H1 (cell line): ENCODE data around the gene CABP4. TPM values are rescaled to one million over a fixed set of nuclear protein-coding genes. Genes with fewer than 3 reads are reported as not detected.

Experiments used
- CTCF ChIA-PET: fragments of 300-600 bp; sonication (Branson Sonifier 250); formaldehyde crosslinking; loops from one replicate; lab custom pipeline; 2021; ENCODE audit not compliant: partially characterized antibody; lab: Charles Lee
- POLR2A ChIA-PET: fragments of 300-600 bp; sonication (Branson Sonifier 250); formaldehyde crosslinking; loops from one replicate; lab custom pipeline; 2021; ENCODE audit warnings: inconsistent platforms; ENCODE audit not compliant: partially characterized antibody; lab: Charles Lee
- DNase-seq, 2 experiments: peaks; one replicate each; pipeline versions ENCODE4 v3.0.0 to v3.0.0-alpha.2; 2010 to 2022; ENCODE audit warnings: low spot score in 2 of 2, low read depth in 1 of 2, mixed read lengths in 1 of 2
- FAIRE-seq: peaks from 2 replicates; lab custom pipeline; 2011; peaks lifted over from hg19 to GRCh38; lab: Jason Lieb, UNC
- H2AFZ ChIP-seq: 2 replicates; pipeline ENCODE4 v1.8.1; 2012; ENCODE audit warnings: low read length, inconsistent platforms
- H2AK5ac ChIP-seq: 2 replicates; pipeline ENCODE4 v1.6.1; 2013; ENCODE audit warnings: low read depth, low read length
- H2BK120ac ChIP-seq: replicated peaks from 2 replicates; pipeline ENCODE3; 2013; ENCODE audit warnings: low read depth, low read length, inconsistent platforms
- H2BK12ac ChIP-seq: 2 replicates; pipeline ENCODE4 v1.6.1; 2013; ENCODE audit warnings: low read depth, low read length
- H2BK15ac ChIP-seq: 2 replicates; pipeline ENCODE4 v1.6.1; 2013; ENCODE audit warnings: low read length
- H2BK20ac ChIP-seq: 2 replicates; pipeline ENCODE4 v1.6.1; 2013; ENCODE audit warnings: low read length
- H2BK5ac ChIP-seq: 2 replicates; pipeline ENCODE4 v1.6.1; 2013; ENCODE audit warnings: low read depth, low read length
- H3K14ac ChIP-seq: 2 replicates; pipeline ENCODE4 v1.6.1; 2013; ENCODE audit warnings: inconsistent platforms; ENCODE audit not compliant: insufficient read length
- H3K18ac ChIP-seq: 2 replicates; pipeline ENCODE4 v1.6.1; 2013; ENCODE audit warnings: low read length; ENCODE audit errors: extremely low read depth
- H3K23ac ChIP-seq: 2 replicates; pipeline ENCODE4 v1.6.1; 2013; ENCODE audit warnings: inconsistent platforms; ENCODE audit not compliant: insufficient read length
- H3K23me2 ChIP-seq: 2 replicates; pipeline ENCODE4 v1.6.1; 2013; ENCODE audit warnings: low read depth, low read length
- H3K27ac ChIP-seq: 2 replicates; pipeline ENCODE4 v1.6.1; 2011; ENCODE audit warnings: low read depth, low read length, inconsistent platforms
- H3K27me3 ChIP-seq, 4 experiments: replicated peaks in 1 of 4; 1 replicate in 1 of 4; 2 replicates in 3 of 4; pipeline versions ENCODE4 v1.6.1 to v1.8.1; 2011 to 2013; ENCODE audit warnings: low read length in 3 of 4, mild to moderate bottlenecking in 3 of 4, inconsistent platforms in 2 of 4, mixed read lengths in 2 of 4, moderate library complexity in 1 of 4; ENCODE audit not compliant: control insufficient read depth in 3 of 4, insufficient read depth in 3 of 4; ENCODE audit errors: extremely low read depth in 1 of 4
- H3K36me3 ChIP-seq, 4 experiments: 2 replicates each; pipeline versions ENCODE4 v1.6.1 to v1.8.1; 2011 to 2013; ENCODE audit warnings: mild to moderate bottlenecking in 4 of 4, low read length in 3 of 4, moderate library complexity in 2 of 4, control low read depth in 1 of 4, inconsistent platforms in 1 of 4; ENCODE audit not compliant: insufficient read depth in 4 of 4, control insufficient read depth in 2 of 4
- H3K4ac ChIP-seq: replicated peaks from 2 replicates; pipeline ENCODE3; 2013; ENCODE audit warnings: low read length, low read depth, mixed read lengths, inconsistent platforms; ENCODE audit not compliant: insufficient read length
- H3K4me1 ChIP-seq, 4 experiments: replicated peaks in 1 of 4; 1 replicate in 1 of 4; 2 replicates in 3 of 4; pipeline versions ENCODE4 v1.6.1 to v1.8.1; 2011 to 2013; ENCODE audit warnings: low read length in 3 of 4, inconsistent platforms in 2 of 4, mixed read lengths in 1 of 4; ENCODE audit not compliant: insufficient read depth in 4 of 4, control insufficient read depth in 3 of 4
- H3K4me2 ChIP-seq, 2 experiments: 2 replicates each; pipeline versions ENCODE4 v1.6.1 to v1.8.1; 2011 to 2013; ENCODE audit warnings: low read depth in 2 of 2, low read length in 2 of 2, control low read depth in 1 of 2, inconsistent platforms in 1 of 2, mild to moderate bottlenecking in 1 of 2; ENCODE audit not compliant: insufficient read depth in 1 of 2
- H3K4me3 ChIP-seq, 4 experiments: fragments of 200-600, 300-600 bp in 1 of 4; sonication (generic), shearing (Covaris generic), sonication (Bioruptor Twin) in 1 of 4; 2 replicates each; pipeline versions ENCODE4 v1.5.1 to v1.8.1; 2011 to 2016; ENCODE audit warnings: low read length in 4 of 4, low read depth in 3 of 4, control low read depth in 2 of 4, inconsistent platforms in 2 of 4, mild to moderate bottlenecking in 2 of 4, mixed read lengths in 1 of 4, moderate library complexity in 1 of 4; ENCODE audit not compliant: insufficient read depth in 2 of 4; ENCODE audit errors: extremely low read depth in 1 of 4
- H3K56ac ChIP-seq: replicated peaks from 2 replicates; pipeline ENCODE3; 2013; ENCODE audit warnings: low read depth, mild to moderate bottlenecking, mixed read lengths, low read length, inconsistent platforms; ENCODE audit not compliant: insufficient read length
- H3K79me1 ChIP-seq: 2 replicates; pipeline ENCODE4 v1.6.1; 2013; ENCODE audit warnings: low read depth, low read length, control low read depth
- H3K79me2 ChIP-seq, 2 experiments: 2 replicates each; pipeline versions ENCODE4 v1.6.1 to v1.8.1; 2012 to 2013; ENCODE audit warnings: low read length in 2 of 2, mild to moderate bottlenecking in 2 of 2, inconsistent platforms in 1 of 2; ENCODE audit not compliant: insufficient read depth in 2 of 2, control insufficient read depth in 1 of 2
- H3K9ac ChIP-seq, 4 experiments: replicated peaks in 1 of 4; 1 replicate in 1 of 4; 2 replicates in 3 of 4; pipeline versions ENCODE4 v1.6.1 to v1.8.1; 2011 to 2013; ENCODE audit warnings: low read depth in 3 of 4, low read length in 3 of 4, control low read depth in 2 of 4, mild to moderate bottlenecking in 2 of 4, moderate library complexity in 2 of 4, inconsistent platforms in 1 of 4; ENCODE audit errors: extremely low read depth in 1 of 4
- H3K9me3 ChIP-seq, 2 experiments: 2 replicates each; pipeline versions ENCODE4 v1.6.1 to v1.8.1; 2012 to 2013; ENCODE audit warnings: mild to moderate bottlenecking in 2 of 2, moderate library complexity in 2 of 2, control low read depth in 1 of 2, inconsistent platforms in 1 of 2, low read depth in 1 of 2, low read length in 1 of 2, mixed read lengths in 1 of 2; ENCODE audit not compliant: insufficient read depth in 2 of 2
- H4K20me1 ChIP-seq, 2 experiments: replicated peaks in 1 of 2; 2 replicates each; pipeline versions ENCODE3 to v1.8.1; 2011 to 2013; ENCODE audit warnings: inconsistent platforms in 2 of 2, low read length in 2 of 2, mild to moderate bottlenecking in 1 of 2; ENCODE audit not compliant: insufficient read depth in 2 of 2, control insufficient read depth in 1 of 2
- H4K5ac ChIP-seq: 2 replicates; pipeline ENCODE4 v1.6.1; 2013; ENCODE audit warnings: low read length, low read depth, mixed read lengths, inconsistent platforms; ENCODE audit not compliant: insufficient read length
- H4K8ac ChIP-seq: 2 replicates; pipeline ENCODE4 v1.8.0; 2013; ENCODE audit warnings: mild to moderate bottlenecking, moderate library complexity, low read length, inconsistent platforms; ENCODE audit not compliant: insufficient read depth; ENCODE audit errors: extremely low read depth
- H4K91ac ChIP-seq: replicated peaks from 2 replicates; pipeline ENCODE3; 2013; ENCODE audit warnings: low read length, mixed read lengths, inconsistent platforms; ENCODE audit not compliant: insufficient read length
- GTF2F1 ChIP-seq: IDR thresholded peaks from 2 replicates; pipeline ENCODE4 v1.6.1; 2012; ENCODE audit warnings: low read depth, low read length, improper control_type of control experiment, borderline replicate concordance
- KDM5A ChIP-seq: fragments of 200-600 bp; IDR thresholded peaks from 2 replicates; pipeline ENCODE4 v1.7.1; 2012; ENCODE audit warnings: mild to moderate bottlenecking, low read length, inconsistent platforms, mixed read lengths
- WGBS, 2 experiments: shearing (Covaris generic) in 1 of 2; methylation state at CpG; one replicate each; pipeline versions ENCODE4 v1.1.6 to v1.1.7; 2013 to 2015; ENCODE audit warnings: low lambda C conversion rate in 2 of 2, mixed read lengths in 2 of 2, inconsistent platforms in 1 of 2, low coverage in 1 of 2, missing lambda C conversion rate in 1 of 2; ENCODE audit not compliant: insufficient replicate concordance in 2 of 2, insufficient coverage in 1 of 2, insufficient read length in 1 of 2; ENCODE audit errors: extremely low coverage in 1 of 2, missing lambda C conversion rate in 1 of 2; 5-methylcytosine and 5-hydroxymethylcytosine counted together
- polyA plus RNA-seq, 7 experiments: library from polyadenylated mRNA; depleted of rRNA in 3 of 7; stranded (reverse) in 5 of 7; unstranded in 2 of 7; fragments of >200 nt in 5 of 7; fragments of 200-250 nt in 2 of 7; gene quantifications; 1 replicate in 5 of 7; 2 replicates in 1 of 7; 4 replicates in 1 of 7; pipeline versions ENCODE4 v1.2.1 to v1.2.3, GENCODE V29; 2011 to 2013; ENCODE audit warnings: missing spikeins in 2 of 7, mixed read lengths in 2 of 7
- total RNA-seq: library from RNA; stranded (reverse); fragmentation: NEBNext Ultra II Directional; extraction: Animal tissue kit (Norgen Biotek cat#: 25700); gene quantifications from 2 replicates; pipeline ENCODE4 v1.2.1, GENCODE V29; 2021

Gene CABP4
- total and polyA plus RNA-seq, 2 of the 8 experiments (the other 6 are each of a cell fraction or from before 2014, with no cell fraction given), result not detected

DNA sequence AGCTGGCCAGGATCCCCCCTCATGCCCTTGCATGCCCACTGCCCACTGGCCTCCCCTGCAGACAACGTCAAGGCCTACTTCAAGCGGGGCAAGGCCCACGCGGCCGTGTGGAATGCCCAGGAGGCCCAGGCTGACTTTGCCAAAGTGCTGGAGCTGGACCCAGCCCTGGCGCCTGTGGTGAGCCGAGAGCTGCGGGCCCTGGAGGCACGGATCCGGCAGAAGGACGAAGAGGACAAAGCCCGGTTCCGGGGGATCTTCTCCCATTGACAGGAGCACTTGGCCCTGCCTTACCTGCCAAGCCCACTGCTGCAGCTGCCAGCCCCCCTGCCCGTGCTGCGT is 35.5 kb downstream of the CABP4 start:
- no peak overlapping the region for H3K4ac ChIP-seq
- POLR2A ChIA-PET, result interaction anchor here (1.0 to 2.5 kb wide), 6 partner anchors 10 to 104 kb away, joined by 3 to 9 read pairs (median 3); partner anchors contain the start of genes PITPNM1 and TMEM134
- no peak overlapping the region for H2AK5ac ChIP-seq
- no peaks in the 10 kb centered on the region for H3K79me1 ChIP-seq
- H3K36me3 ChIP-seq, result peaks cover 2 to 21% (median 14%) of the 10 kb centered on the region in 4 experiments; a peak in 6 of 8 replicates
- H2BK12ac ChIP-seq, result no peak overlapping the region
- no peak overlapping the region for H3K4me2 ChIP-seq
- no peak overlapping the region for H3K9ac ChIP-seq
- no peaks in the 10 kb centered on the region for H3K79me2 ChIP-seq
- H4K91ac ChIP-seq, result no peak overlapping the region
- H4K8ac ChIP-seq, result no peak overlapping the region; the same call in 1 of the 2 replicates
- H2BK120ac ChIP-seq, result no peak overlapping the region
- H3K56ac ChIP-seq, result no peak overlapping the region
- no peak overlapping the region for H2BK15ac ChIP-seq
- peaks cover 0 to 17% of the 10 kb centered on the region in 2 experiments for H4K20me1 ChIP-seq
- H2BK5ac ChIP-seq, result no peak overlapping the region
- H4K5ac ChIP-seq, result no peak overlapping the region
- peaks cover 0 to 10% (median 0%) of the 10 kb centered on the region in 4 experiments; a peak in 2 of 7 replicates for H3K4me1 ChIP-seq
- no peaks in the 10 kb centered on the region for H3K23me2 ChIP-seq
- no peak overlapping the region for H2BK20ac ChIP-seq
- no peak overlapping the region for H3K14ac ChIP-seq
- H3K18ac ChIP-seq, result no peak overlapping the region
- no peak overlapping the region for H3K23ac ChIP-seq
- no peak for DNase-seq
- CTCF ChIA-PET, result interaction anchor here (0.7 to 2.6 kb wide), 7 partner anchors 20 to 603 kb away, joined by 3 to 7 read pairs (median 3); no protein-coding TSS in a partner anchor
- WGBS, 2 experiments, result 88% methylated on average over 15 of the region's 15 CpGs; no CpG with 5 or more reads in 1 of the 2 experiments
- no peak overlapping the region for H2AFZ ChIP-seq
- no peaks in the 10 kb centered on the region for H3K27me3 ChIP-seq
- no peak for FAIRE-seq
- H3K27ac ChIP-seq, result no peak overlapping the region
- no peak overlapping the region for H3K4me3 ChIP-seq
- TF ChIP-seq GTF2F1 (no peak), KDM5A (no peak)
- H3K9me3 ChIP-seq, result no peaks in the 10 kb centered on the region
